Globus pallidus (tissue), 1 donor: Measurements from ENCODE around the gene ZFYVE19.

Experiments
- DNase-seq: peaks from one replicate; pipeline ENCODE4 v3.0.0-alpha.2; 2015; ENCODE audit warnings: low spot score

ZFYVE19 gene

DNA sequence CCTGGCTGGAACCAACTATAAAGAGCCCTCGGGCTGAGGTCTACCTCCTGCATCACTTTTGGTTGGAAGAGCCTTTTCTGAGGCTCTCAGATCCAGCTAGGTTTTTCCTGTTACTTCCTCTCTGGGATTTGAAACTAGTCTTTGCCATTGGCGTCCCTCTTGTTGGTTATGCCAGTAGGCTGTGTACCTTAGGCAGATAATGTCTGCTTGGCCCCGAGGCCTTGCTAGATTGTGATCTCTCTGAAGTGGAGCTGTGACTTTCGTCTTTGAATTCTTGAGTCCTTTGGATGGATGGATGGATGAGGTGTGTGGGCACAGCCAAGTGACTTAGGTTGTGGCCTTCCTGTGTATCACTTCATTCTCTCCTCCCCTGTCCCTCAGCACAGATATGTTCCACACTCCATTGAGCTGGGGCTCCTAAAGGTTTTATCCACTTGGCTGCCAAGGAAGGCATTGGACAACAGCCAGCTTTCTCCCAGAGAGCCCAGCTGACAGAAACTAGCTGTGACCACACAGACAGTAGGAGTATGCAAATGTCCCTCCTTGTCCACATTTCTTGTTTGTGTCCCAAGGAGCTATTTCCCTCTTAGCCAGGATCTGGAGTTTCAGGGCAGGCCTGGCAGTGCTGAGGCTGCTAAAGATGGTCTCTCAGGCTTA, 8.3 kb downstream of the ZFYVE19 start:
- DNase-seq = no peak

DNA sequence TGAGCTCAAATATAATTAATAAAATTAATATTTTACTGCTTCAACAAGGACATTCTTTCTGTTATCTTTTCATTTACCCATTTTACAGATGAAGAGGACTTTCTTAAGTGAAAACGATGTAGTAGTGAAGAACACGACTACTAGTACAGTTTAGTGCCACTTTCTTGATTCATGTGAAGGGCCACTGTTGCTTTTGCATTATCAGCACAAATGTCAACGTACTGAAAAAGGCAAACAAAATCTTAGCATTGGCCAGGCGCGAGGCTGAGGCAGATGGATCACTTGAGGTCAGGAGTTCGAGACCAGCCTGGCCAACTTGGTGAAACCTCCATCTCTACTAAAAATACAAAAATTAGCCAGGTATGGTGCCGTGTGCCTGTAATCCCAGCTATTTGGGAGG, 12.2 kb downstream of the ZFYVE19 start:
- DNase-seq = no peak

DNA sequence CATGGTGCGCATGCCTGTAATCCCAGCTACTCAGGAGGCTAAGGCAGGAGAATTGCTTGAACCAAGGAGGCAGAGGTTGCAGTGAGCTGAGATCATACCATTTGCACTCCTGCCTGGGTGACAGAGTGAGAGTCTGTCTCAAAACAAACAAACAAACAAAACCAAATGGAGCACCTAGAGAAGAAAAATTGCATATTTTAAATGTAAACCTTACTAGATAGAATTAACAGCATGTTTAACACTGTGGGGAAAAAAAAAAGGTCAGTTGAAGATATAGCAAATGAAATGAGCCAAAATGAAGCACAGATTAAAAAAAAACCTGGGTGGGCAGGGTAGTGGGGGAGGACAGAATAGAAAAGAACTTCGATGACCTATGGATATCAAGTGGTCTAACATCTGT, 14.3 kb downstream of the ZFYVE19 start:
- DNase-seq = no peak

DNA sequence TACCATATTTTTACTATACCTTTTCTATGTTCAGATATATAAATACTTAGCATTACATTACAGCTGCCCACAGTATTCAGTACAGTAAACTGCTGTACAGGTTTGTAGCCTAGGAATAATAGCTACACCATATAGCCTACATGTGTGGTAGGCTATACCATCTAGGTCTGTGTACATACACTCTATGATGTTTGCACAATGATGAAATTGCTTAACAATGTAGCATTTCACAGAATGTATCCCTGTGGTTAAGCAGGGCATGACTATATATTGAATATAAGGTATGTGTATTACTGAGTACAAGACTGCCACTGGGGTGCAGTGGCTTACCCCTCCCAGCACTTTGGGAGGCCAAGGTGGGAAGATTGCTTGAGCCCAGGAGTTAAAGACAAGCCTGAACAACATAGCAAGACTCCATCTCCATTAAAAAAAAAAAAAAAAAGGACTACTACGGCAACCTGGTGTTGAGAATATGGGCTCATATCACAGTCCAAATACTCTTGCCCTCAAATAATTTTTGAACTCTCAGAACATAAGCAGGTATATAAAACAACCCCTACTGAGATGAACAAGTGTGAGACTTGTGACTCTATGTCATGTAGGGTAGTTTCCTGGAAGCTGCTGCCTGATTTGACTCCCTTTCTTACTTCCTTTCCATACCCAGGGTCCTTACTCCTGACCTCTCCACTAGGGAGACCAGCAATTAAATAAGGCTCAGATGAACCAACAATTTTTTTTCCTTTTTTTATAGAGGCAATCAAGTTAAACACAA, 16.9 kb downstream of the ZFYVE19 start:
- no peak for DNase-seq

DNA sequence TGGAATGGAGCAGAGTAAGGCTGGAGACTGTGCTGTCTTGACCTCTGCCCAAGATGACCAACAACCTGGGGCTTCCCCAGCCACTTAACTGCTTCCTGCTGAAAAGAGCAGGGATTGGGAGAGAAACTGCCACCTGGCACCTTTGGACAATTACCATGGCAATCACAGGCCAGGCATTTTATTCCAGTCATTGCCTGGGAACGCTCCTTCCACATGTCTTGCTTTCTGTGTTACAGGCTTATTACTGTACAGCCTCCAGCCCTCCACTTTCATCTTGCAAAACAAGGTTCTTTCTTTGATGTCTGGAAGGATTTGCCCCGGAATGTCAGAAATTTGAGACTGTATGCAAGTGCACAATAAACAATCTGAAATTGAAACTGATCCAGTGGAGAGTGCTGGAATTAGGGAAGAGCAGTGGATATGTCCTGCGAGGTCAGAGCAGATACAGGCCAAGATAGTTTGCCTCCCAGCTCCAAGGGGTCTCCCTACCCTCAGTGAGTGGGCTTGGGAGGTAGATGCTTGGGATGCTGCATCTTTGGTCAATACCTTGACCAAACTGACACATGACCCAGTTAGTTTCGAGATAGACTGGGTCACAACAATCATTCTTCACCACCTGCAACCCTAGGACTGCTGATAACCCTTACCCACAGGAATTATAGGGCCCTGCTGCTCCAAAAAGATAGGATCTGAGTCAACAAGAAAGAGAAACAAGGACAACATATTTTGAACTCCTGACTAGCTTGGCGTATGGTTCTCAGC, 19.0 kb downstream of the ZFYVE19 start:
- no peak for DNase-seq

DNA sequence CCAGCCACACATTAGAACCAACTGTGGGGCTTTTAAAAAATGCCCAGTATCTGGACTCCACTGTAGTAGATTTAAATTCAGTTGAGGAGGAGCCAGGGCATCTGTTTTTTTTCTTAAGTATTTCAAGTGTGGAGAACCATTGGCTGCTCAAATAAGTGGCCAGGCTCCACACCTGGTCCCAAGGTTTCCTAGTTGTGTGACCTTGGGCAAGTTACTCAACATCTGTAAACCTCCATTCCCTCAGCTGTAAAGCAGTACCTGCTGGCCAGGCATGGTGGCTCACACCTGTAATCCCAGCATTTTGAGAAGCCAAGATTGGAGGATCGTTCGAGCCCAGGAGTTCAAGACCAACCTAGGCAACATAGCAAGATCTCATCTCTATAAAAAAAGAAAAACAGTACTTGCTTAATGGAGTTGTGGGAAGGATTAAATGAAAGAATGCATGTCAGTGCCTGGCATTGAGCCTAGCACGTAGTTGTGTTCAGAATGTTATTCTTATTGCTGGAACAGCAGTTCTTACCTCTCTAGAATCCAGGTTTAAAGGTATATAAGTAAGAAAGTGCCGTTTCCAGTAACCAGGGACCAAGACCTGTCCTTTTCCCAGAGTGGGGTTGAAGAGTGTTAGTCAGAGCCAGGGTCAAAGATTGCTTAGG, 19.7 kb downstream of the ZFYVE19 start:
- no peak for DNase-seq

DNA sequence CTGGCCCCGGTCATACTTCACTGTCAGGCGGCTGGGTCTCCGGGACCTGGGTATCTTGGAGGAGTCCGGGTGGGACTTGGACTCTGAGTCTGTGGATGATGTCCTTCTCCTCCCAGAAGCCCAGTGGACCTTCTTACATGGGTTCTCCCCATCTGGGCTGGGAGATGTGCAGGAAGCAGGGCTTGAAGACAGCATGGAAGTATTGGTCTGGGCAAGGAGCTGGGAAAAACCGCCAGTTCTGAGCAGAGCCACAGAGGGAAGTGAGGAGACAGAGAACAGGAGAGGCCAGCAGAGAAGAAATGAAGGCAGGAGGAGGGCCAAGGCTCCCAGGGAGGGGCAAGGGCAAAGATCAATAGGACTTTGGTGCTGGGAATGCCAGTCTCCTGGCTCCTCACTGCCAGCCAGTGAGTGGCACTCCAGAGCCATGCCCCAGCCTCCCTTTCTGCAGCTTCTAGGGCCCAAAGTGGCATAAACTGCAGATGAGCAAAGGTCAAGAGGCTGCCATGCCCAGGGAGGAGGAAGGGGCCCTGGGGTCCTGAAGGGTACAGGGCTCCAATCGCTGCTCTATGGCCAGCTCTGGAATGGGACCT, 21.7 kb downstream of the ZFYVE19 start, which contains the start of gene PPP1R14D:
Gene PPP1R14D (minus strand): TSS at position 262 of the 590 bp plus-strand sequence. CDS start 67 bp downstream, at position 195.
- no peak for DNase-seq

DNA sequence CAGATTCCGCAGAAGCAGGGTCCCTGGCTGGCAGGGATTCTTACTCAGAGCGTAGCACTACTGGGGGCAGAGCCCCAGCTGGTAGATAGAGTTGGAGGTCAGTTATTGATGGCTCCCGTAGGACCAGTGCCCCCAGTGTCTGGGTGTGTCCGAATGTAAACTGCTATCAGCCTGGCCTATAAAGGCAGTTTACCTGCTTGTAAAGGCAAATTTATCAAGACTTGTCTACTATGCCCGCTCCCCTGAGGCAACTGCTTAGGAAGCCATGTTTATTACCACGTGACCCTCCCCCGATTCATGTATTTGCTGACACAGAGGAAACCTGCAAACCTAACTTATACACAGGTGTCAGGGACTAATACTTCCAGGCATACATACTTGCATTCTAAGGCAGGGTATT, 22.2 kb downstream of the ZFYVE19 start:
- no peak for DNase-seq

DNA sequence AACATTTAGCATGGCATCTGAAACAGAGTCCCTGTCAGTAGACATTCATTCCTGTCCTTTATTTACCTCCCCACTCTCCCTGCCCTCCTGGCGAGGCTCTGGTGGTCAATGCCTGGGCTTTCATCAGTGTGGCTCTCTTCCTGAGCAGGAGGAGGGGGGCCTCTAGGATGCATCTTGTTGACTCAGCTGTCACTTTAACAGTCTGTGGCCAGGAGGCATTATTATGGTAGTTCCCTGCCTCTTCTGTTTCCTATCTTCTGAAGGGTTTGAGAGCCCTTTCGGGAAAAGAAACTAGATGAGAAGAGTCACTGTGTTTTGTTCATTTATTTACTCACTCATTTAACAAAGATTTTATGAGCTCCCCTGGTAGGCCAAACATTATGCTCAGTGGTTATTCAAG, 24.0 kb downstream of the ZFYVE19 start:
- no peak for DNase-seq

DNA sequence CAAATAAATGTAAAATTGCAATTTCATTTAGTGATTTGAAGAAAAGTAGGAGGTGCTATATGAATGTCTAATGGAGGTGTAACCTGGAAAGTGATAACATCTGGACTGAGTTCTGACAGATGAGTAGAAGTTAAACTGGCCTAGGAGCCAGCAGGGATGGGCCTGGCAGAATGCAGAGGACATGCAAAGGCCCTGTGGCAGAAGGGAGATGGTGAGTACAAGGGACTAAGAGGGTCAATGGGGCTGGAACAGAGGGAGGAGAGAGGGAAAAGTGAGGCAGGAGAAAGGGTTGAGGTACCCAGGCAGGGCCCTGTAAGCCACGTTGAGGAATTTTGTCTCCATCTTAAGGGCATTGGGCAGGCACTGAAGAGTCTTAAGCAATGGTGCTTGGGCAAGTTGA, 25.0 kb downstream of the ZFYVE19 start:
- DNase-seq = no peak

DNA sequence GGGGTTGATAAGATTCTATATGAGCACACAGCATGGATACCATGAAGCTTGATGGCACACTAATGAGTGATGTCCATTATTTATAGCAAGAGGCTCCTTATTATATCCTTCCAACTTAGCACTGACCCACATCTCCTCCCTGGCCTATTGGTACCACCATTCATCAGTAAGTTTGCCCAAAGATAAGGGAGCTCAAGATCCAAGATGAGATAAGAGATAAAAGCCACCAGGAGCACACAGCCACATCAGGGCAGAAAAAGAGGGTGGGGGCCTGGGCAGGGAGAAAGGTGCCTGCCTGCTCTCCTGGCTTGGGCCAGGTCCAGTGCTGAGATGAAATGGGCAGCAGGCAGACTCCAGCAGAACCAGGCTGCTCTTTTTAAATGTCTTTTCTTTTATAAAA, 26.0 kb downstream of the ZFYVE19 start:
- DNase-seq = no peak

DNA sequence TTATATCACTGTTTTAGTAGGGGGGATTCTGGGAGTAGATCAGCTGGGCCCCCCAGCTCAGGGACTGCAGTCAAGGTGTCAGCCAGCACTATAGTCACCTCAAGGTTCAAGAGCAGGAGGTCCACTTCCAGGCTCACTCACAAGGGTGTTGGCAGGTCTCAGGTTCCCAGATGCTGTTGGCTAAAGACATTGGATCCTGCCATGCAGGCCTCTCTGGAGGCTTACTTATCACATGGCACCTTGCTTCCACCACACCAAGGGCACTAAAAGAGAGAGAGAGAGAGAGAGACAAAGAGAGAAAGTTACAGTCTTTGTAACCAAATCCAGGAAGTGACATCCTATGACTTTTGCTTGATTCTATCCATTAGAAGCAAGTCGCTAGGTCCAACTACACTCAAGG, 29.1 kb downstream of the ZFYVE19 start:
- no peak for DNase-seq

DNA sequence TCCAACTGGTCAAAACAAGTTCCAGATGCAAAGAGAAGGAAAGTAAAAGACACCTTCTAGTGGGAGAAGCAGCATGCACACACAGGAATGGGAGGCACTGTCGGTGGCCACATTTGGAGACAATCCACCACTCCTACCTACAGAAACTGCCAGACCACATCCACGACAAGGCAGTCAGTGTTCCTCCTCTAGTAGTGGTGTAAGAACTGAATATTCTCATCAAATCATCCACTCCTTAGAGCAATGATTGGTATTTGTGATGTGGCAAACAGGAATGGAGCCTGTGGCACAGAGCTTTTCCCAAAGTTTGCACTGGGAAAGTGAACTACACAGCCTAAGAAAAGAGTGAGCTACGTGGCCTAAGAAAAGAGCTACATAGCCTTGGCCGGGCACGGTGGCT, 31.9 kb downstream of the ZFYVE19 start:
- no peak for DNase-seq

DNA sequence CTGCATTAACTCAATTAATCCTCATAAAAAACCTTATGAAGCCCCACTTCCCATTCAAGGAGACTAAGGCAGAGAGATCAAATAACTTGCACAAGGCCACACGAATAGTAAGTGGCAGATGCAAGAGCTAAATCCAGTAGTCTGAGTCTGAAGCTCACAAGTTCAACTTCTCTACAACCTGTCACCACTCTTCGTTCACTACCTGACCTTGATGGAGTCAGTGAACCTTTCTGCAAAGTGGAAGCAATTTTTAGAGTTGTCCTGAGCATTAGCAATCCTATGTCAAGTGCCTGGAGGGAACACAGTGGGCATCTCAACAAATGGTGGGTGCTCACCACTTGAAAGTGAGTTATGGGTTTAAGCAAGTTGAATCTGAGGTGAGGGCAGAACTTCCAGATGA, 34.9 kb downstream of the ZFYVE19 start:
- no peak for DNase-seq

DNA sequence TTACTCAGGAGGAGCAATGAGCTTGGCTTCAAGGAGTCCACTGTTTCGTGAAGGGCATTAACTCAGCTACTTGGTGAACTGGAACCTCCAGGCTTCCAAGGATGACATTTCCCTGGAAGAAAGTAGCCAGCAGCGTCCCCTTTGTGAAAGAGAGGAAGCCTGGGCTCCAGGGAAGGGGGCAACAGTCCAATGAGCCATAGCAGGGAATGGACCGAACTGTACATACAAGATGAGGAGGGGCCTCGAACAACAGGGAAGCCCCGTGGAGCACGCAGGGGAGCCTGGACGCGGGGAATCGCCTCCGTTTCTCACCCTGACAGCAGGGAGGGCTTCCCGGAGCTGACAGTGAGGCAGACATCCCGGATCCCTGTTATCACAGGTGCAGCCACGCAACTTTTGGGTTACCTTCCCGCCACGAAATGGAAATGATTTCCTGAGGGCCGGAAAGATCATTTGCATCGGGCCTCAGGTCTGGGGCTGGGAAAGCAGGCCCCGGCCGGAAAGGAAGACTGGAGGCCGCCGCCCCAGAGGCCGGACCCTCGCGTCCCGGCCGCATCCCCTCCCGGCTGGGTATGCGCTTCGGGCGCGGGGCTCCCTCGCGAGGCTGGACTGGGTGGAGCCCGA, 36.5 kb downstream of the ZFYVE19 start:
- DNase-seq = no peak

DNA sequence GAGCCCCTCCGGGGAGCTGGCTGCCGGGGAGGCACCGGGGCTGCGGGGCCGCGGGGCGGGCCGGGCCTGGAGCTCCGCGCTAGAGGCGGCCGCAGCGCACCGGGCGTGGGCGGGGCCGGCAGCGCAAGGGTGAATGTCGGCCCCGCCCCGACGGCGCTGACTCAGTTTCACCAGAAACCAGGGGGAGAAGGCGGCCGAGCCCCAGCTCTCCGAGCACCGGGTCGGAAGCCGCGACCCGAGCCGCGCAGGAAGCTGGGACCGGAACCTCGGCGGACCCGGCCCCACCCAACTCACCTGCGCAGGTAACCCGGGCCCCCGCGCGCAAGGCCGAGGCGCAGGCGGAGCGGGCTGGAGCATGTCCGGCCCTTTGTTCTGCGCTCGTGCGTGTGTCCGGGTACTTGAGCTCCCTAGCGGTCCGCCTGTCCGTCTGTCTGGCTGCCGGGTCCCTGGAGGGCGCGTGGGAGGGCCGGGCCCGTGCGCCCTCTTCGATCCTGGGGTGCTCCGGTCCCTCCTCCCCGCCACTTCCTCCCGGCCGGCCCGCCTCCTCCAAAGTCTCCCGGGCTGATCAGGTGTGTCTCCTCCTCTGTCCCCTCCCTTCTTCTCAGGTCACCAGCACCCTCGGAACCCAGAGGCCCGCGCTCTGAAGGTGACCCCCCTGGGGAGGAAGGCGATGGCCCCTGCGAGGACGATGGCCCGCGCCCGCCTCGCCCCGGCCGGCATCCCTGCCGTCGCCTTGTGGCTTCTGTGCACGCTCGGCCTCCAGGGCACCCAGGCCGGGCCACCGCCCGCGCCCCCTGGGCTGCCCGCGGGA, 37.2 kb downstream of the ZFYVE19 start, which contains the start of gene SPINT1:
Gene SPINT1 (plus strand): TSS at position 164 of the 811 bp plus-strand sequence. CDS start 507 bp downstream, at position 671.
- DNase-seq = no peak

DNA sequence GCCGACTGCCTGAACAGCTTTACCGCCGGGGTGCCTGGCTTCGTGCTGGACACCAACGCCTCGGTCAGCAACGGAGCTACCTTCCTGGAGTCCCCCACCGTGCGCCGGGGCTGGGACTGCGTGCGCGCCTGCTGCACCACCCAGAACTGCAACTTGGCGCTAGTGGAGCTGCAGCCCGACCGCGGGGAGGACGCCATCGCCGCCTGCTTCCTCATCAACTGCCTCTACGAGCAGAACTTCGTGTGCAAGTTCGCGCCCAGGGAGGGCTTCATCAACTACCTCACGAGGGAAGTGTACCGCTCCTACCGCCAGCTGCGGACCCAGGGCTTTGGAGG, 37.8 kb downstream of the ZFYVE19 start:
- DNase-seq = no peak

DNA sequence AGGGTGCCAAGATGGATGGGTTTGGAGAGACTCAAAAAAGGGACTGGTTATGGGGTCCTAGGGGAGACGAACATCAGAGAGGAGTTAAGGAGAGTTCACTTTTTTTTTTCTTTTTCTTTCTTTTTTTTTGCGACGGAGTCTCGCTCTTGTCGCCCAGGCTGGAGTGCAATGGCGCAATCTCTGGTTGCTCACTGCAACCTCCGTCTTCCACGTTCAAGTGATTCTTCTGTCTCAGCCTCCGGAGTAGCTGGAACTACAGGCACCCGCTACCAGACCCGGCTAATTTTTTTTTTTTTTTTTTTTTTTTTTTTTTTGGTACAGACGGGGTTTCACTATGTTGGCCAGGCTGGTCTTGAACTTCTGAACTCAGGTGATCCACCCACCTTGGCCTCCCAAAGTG, 38.1 kb downstream of the ZFYVE19 start:
- DNase-seq = no peak

DNA sequence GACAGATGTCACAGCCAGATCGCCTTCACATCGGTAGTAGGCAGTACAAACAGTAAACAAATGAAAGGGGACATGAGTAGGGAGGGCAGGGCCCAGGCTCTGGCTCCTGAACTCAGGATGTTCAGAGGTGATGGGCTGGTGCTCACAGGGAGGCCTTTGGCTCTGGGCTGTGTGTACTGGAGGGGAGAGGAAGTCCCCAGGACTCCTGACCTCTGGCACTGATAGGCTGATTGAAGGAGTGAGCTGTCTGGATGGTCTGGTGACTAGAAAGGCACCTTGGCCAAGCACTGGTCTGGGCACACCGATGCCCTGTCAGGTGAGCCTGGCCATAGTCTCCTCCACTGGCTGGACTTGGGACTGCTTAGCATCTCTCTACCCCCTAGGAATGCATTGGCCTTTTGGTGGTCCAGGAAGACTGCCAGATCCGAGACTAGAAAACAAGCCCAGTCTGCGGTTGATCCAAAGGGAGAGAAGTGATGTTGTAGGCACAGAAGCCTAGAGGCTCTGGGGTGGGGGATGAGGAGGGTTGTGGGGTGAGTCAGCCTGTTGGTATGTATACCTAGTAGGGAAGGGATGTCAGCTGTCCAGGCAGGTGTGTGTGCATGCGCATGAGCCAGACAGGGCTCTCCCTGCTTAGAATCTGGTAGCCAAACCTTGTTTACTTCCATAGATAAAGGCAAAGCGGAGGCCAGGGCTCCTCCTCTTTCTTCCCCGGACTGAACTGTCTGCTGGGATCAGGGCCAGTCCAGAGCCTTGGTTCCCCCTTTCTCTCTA, 38.8 kb downstream of the ZFYVE19 start:
- no peak for DNase-seq

DNA sequence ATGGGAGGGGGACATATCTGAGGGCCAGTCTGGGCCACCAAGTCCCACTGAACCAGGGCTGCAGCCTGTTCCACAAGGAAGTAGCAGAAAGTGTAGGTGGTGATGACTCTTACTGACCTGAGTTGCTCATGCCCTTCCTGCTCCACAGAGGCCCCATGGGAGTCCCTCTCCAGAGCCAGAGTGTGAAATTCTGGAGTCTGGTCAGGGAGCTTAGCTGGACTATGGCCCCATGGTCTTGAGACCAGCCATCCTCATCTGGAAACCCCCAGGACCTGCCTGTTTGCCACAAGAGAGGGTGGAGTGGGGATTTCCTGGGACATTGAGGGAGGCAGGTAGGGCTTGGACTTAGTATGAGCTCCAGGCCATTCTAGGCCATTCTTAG, 39.9 kb downstream of the ZFYVE19 start:
- no peak for DNase-seq
